ENCODE measurements around the gene SLC22A15. TPM values are rescaled to one million over a fixed set of nuclear protein-coding genes. Genes with fewer than 3 reads are reported as not detected.

Gene SLC22A15
- polyA plus RNA-seq, 1 experiment = not detected

DNA sequence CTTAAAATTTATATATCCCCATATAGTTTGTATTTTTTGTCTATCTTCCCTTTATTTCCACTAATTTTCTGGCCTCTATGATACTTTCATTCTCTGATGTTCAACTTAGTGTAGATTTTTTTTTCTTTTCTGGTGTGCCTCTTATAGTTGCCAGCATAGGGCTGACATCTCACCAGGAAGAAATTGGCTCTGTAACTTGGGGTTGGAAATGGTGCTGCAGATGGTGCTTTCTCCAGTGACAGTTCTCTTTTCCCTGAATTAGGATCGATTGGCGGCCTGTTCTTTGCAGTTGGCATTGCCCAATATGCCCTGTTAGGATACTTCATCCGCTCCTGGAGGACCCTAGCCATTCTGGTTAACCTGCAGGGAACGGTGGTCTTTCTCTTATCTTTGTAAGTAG is 50.3 kb downstream of the SLC22A15 start:
- Histone ChIP-seq H3K27ac (ENCODE audit: low read depth, low read length) (no peak overlapping the region), H3K27me3 (ENCODE audit: control insufficient read depth, insufficient read depth, low read length) (no peaks in the 10 kb centered on the region), H3K9me3 (ENCODE audit: control insufficient read depth, insufficient read depth, low read length) (no peaks in the 10 kb centered on the region), H3K4me3 (ENCODE audit: low read depth, low read length) (no peak overlapping the region)
- no peak for DNase-seq (ENCODE audit: low read depth, low spot score)
- CTCF ChIA-PET = no interaction called here
- TF ChIP-seq, protein P1, sequence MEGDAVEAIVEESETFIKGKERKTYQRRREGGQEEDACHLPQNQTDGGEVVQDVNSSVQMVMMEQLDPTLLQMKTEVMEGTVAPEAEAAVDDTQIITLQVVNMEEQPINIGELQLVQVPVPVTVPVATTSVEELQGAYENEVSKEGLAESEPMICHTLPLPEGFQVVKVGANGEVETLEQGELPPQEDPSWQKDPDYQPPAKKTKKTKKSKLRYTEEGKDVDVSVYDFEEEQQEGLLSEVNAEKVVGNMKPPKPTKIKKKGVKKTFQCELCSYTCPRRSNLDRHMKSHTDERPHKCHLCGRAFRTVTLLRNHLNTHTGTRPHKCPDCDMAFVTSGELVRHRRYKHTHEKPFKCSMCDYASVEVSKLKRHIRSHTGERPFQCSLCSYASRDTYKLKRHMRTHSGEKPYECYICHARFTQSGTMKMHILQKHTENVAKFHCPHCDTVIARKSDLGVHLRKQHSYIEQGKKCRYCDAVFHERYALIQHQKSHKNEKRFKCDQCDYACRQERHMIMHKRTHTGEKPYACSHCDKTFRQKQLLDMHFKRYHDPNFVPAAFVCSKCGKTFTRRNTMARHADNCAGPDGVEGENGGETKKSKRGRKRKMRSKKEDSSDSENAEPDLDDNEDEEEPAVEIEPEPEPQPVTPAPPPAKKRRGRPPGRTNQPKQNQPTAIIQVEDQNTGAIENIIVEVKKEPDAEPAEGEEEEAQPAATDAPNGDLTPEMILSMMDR (IDR thresholded peaks at IDR 0.05; ENCODE audit: low read depth, low read length) = no peak
- POLR2A ChIA-PET = no interaction called here

DNA sequence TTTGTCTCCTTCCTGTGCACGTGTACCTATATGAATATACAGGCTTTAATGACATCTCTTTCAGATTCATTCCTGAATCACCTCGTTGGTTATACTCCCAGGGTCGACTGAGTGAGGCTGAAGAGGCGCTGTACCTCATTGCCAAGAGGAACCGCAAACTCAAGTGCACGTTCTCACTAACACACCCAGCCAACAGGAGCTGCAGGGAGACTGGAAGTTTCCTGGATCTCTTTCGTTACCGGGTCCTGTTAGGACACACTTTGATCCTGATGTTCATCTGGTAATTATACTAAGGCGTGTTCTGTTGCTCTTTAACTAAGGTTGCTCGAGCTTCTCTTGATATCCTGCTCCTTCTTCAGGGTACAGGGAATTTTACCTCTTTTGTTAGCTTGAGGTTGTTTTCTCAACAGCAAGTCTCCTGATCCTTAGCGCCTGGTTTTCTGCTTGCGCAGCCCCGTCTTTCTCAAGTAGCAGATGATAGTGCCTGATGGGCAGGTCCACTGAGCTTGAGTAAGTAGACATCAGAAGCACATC is 55.1 kb downstream of the SLC22A15 start:
- ChIA-PET POLR2A (no interaction called here), CTCF (no interaction called here)
- Histone ChIP-seq H3K9me3 (ENCODE audit: control insufficient read depth, insufficient read depth, low read length) (no peaks in the 10 kb centered on the region), H3K4me3 (ENCODE audit: low read depth, low read length) (no peak overlapping the region), H3K27me3 (ENCODE audit: control insufficient read depth, insufficient read depth, low read length) (no peaks in the 10 kb centered on the region), H3K27ac (ENCODE audit: low read depth, low read length) (no peak overlapping the region)
- TF ChIP-seq, protein P1 (IDR thresholded peaks at IDR 0.05; ENCODE audit: low read depth, low read length) = no peak
- no peak for DNase-seq (ENCODE audit: low read depth, low spot score)

DNA sequence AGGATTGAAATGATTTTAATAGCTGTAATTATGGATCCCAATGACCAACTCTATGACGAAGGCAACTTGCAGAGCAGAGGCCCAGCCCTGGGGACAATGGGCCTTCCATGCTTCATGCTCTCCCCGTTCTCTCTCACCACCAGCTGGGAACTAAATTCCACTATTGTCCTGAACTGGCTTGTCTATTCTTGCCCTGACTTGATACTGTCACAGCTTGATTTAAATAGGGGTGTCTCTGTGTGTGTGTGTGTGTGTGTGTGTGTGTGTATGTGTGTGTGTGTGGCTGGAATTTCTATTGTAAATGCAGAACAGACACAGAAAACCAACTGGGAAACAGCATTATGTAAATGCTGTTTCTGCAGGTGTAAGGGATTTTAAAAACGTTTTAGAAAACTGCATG is 57.0 kb downstream of the SLC22A15 start:
- Histone ChIP-seq H3K27ac (ENCODE audit: low read depth, low read length) (no peak overlapping the region), H3K27me3 (ENCODE audit: control insufficient read depth, insufficient read depth, low read length) (no peaks in the 10 kb centered on the region), H3K4me3 (ENCODE audit: low read depth, low read length) (no peak overlapping the region), H3K9me3 (ENCODE audit: control insufficient read depth, insufficient read depth, low read length) (no peaks in the 10 kb centered on the region)
- ChIA-PET POLR2A (no interaction called here), CTCF (no interaction called here)
- TF ChIP-seq, protein P1 (IDR thresholded peaks at IDR 0.05; ENCODE audit: low read depth, low read length) = no peak
- no peak for DNase-seq (ENCODE audit: low read depth, low spot score)

DNA sequence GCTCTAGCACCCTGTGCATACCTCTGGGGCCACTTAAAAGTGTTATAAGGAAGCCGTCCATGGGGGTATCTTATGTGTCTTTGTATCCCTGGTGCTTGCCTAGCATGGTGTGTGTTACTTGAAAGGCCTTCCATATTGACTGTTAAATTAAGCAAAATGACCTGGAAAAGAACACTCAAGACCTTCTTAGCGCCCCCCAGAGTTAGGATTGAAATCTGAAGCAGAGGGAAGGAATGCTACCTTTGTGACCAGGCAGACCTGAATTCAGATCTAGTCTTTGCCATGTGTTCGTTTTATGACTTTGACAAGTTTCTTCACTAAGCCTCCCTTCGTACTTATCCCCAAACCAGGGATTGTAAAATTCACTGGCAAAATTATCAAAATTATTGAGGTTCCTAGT is 59.9 kb downstream of the SLC22A15 start:
- POLR2A ChIA-PET = no interaction called here
- Histone ChIP-seq H3K27me3 (ENCODE audit: control insufficient read depth, insufficient read depth, low read length) (no peaks in the 10 kb centered on the region), H3K27ac (ENCODE audit: low read depth, low read length) (no peak overlapping the region), H3K9me3 (ENCODE audit: control insufficient read depth, insufficient read depth, low read length) (no peaks in the 10 kb centered on the region), H3K4me3 (ENCODE audit: low read depth, low read length) (no peak overlapping the region)
- no peak for DNase-seq (ENCODE audit: low read depth, low spot score)
- CTCF ChIA-PET = no interaction called here
- TF ChIP-seq, protein P1 (IDR thresholded peaks at IDR 0.05; ENCODE audit: low read depth, low read length) = no peak

DNA sequence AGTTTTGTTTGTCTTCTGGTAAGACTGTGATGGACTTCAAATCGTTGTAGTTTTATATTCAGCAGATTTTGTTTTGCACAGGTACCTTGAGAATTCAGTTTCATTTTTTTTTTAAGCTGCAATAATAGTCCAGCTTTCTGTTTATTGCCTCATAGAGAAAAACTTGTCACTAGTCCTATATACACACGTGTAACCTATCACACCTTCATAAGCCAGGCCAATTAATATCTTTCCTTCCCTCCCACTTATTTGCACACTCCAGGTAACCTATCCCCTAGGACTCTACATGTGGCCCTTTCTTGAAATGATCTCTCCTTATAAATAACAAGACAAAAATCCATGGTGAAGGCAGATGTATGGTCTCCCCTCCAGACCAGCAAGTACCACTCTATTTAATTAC is 62.4 kb downstream of the SLC22A15 start:
- POLR2A ChIA-PET = no interaction called here
- H3K27me3 ChIP-seq (ENCODE audit: control insufficient read depth, insufficient read depth, low read length) = no peaks in the 10 kb centered on the region
- H3K9me3 ChIP-seq (ENCODE audit: control insufficient read depth, insufficient read depth, low read length) = no peaks in the 10 kb centered on the region
- TF ChIP-seq, protein P1 (IDR thresholded peaks at IDR 0.05; ENCODE audit: low read depth, low read length) = no peak
- no peak overlapping the region for H3K4me3 ChIP-seq (ENCODE audit: low read depth, low read length)
- no peak overlapping the region for H3K27ac ChIP-seq (ENCODE audit: low read depth, low read length)
- DNase-seq (ENCODE audit: low read depth, low spot score) = no peak
- CTCF ChIA-PET = no interaction called here

Data from AG04450 (cell line).